Ishikawa (cell line): Measurements from ENCODE around the gene TJAP1.

Experiments used
- CEBPB ChIP-seq: IDR thresholded peaks from 2 replicates; pipeline ENCODE4 v1.6.1; 2012
- CREB1 ChIP-seq: IDR thresholded peaks from 2 replicates; pipeline ENCODE4 v1.6.1; 2012; ENCODE audit warnings: low read depth
- EGR1 ChIP-seq: IDR thresholded peaks from 2 replicates; pipeline ENCODE4 v1.6.1; 2012
- EP300 ChIP-seq: IDR thresholded peaks from 2 replicates; pipeline ENCODE4 v1.6.1; 2012; ENCODE audit warnings: borderline replicate concordance
- FOXM1 ChIP-seq: IDR thresholded peaks from 2 replicates; pipeline ENCODE4 v1.6.1; 2012; ENCODE audit warnings: low read depth, borderline replicate concordance
- NFIC ChIP-seq: IDR thresholded peaks from 2 replicates; pipeline ENCODE4 v1.6.1; 2012
- RAD21 ChIP-seq: IDR thresholded peaks from 2 replicates; pipeline ENCODE4 v1.6.1; 2012; ENCODE audit warnings: low read depth
- TAF1 ChIP-seq: IDR thresholded peaks from 2 replicates; pipeline ENCODE4 v1.6.1; 2012; ENCODE audit warnings: low read depth, mild to moderate bottlenecking
- TCF12 ChIP-seq: IDR thresholded peaks from 2 replicates; pipeline ENCODE4 v1.6.1; 2012; ENCODE audit warnings: low read depth
- TEAD4 ChIP-seq: IDR thresholded peaks from 2 replicates; pipeline ENCODE4 v1.6.1; 2012
- YY1 ChIP-seq: IDR thresholded peaks from 2 replicates; pipeline ENCODE4 v1.6.1; 2012; ENCODE audit warnings: low read depth
- ZBTB7A ChIP-seq: IDR thresholded peaks from 2 replicates; pipeline ENCODE4 v1.6.1; 2012; ENCODE audit warnings: low read depth
- TF ChIP-seq, protein P1 (sequence below): IDR thresholded peaks from 2 replicates; pipeline ENCODE4 v1.6.1; 2012
- TF ChIP-seq, protein P2 (sequence below): IDR thresholded peaks from 2 replicates; pipeline ENCODE4 v1.6.1; 2012
- TF ChIP-seq, protein P3 (sequence below): IDR thresholded peaks from 2 replicates; pipeline ENCODE4 v1.6.1; 2012; ENCODE audit warnings: low read depth, mild to moderate bottlenecking

The TJAP1 gene

DNA sequence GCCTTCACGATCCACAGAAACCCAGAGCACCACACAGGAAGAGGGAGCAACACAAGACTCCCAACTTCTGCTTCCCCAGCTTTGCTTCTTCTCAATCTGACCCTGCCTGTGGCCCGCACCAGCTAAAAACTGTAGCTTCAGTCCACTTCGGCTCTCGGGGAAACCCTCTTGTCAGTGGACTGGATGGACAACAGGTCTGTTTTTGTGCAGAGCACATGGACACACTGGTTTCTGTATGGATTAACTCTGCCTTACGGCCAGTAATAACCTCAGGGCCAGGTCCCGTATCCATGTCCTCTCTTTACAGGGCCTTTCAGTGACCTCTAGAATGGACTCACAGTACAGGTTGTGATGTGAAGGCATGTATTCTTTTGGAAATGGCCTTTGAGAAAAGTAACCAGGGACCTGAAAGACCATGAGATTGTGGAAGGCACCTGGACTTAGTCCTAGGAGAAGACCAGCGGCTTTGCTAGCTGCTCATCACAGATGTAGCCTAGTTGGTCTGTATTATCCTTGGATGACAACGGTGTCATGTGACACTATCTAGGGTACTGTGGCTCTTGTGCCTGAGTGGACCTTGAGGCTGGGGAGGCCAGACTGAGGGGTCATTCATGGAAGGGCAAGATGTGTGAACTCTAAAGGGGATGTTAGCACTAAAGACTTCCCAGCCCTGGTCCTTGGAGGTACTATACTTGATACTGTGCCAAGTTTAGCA lies 45.3 kb downstream of the TJAP1 start:
- TF ChIP-seq ZBTB7A (no peak), FOXM1 (no peak), TEAD4 (no peak), CREB1 (no peak), CEBPB (no peak), TAF1 (no peak)
- TF ChIP-seq, protein P1, sequence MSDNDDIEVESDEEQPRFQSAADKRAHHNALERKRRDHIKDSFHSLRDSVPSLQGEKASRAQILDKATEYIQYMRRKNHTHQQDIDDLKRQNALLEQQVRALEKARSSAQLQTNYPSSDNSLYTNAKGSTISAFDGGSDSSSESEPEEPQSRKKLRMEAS = no peak

DNA sequence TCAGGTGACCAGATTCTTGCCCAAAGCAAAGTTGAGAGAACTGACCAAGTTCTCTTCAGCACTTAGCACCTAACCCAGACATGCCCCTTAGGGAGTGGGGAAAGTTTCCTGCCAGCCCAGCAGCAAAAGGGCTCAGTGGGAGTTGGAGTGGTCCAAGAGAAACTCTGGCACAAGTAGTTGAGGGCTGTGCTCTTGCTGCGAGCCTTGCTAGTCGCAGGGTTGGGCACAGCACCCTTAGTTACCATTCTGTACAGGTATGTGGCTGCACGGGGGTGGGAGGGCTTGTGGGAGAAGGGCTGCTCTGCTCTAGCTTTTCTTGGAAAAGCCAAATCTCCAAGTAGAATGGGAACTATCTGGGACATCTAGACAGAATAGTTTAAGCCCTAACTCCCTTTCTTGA lies 45.9 kb downstream of the TJAP1 start:
- TF ChIP-seq, protein P1 = no peak
- no peak for TF ChIP-seq RAD21
- TF ChIP-seq CREB1 = no peak
- no peak for TF ChIP-seq ZBTB7A
- no peak for TF ChIP-seq CEBPB
- TF ChIP-seq EP300 = no peak
- TF ChIP-seq, protein P2, sequence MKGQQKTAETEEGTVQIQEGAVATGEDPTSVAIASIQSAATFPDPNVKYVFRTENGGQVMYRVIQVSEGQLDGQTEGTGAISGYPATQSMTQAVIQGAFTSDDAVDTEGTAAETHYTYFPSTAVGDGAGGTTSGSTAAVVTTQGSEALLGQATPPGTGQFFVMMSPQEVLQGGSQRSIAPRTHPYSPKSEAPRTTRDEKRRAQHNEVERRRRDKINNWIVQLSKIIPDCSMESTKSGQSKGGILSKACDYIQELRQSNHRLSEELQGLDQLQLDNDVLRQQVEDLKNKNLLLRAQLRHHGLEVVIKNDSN = no peak
- TF ChIP-seq TCF12 = no peak
- TF ChIP-seq, protein P3, sequence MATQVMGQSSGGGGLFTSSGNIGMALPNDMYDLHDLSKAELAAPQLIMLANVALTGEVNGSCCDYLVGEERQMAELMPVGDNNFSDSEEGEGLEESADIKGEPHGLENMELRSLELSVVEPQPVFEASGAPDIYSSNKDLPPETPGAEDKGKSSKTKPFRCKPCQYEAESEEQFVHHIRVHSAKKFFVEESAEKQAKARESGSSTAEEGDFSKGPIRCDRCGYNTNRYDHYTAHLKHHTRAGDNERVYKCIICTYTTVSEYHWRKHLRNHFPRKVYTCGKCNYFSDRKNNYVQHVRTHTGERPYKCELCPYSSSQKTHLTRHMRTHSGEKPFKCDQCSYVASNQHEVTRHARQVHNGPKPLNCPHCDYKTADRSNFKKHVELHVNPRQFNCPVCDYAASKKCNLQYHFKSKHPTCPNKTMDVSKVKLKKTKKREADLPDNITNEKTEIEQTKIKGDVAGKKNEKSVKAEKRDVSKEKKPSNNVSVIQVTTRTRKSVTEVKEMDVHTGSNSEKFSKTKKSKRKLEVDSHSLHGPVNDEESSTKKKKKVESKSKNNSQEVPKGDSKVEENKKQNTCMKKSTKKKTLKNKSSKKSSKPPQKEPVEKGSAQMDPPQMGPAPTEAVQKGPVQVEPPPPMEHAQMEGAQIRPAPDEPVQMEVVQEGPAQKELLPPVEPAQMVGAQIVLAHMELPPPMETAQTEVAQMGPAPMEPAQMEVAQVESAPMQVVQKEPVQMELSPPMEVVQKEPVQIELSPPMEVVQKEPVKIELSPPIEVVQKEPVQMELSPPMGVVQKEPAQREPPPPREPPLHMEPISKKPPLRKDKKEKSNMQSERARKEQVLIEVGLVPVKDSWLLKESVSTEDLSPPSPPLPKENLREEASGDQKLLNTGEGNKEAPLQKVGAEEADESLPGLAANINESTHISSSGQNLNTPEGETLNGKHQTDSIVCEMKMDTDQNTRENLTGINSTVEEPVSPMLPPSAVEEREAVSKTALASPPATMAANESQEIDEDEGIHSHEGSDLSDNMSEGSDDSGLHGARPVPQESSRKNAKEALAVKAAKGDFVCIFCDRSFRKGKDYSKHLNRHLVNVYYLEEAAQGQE = no peak
- TF ChIP-seq TEAD4 = no peak
- TF ChIP-seq YY1 = no peak
- no peak for TF ChIP-seq FOXM1
- TF ChIP-seq NFIC = no peak
- no peak for TF ChIP-seq TAF1
- no peak for TF ChIP-seq EGR1

DNA sequence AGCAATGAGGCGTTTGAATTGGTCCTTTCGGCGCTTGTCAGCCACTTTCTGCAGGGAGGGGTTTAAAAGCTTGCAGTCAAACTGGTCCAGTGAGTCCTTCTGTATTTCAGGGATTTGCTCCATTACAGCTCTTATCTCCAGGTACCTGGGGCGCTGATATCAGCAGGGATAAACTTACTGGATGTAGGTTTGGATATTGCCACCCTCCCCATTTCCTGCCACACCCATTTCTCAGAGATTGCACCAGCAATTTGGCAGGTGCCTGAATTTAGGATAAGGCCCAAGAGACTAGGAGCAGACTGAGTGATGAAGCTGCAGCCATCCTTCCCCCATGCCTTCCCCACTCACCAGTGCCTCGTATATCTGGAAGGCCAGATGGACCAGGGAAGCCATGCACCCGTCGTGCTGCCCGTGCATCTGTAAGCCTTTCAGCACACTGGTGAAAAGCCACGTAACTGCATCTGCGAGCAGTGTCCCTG lies 47.2 kb downstream of the TJAP1 start:
- TF ChIP-seq EP300 (no peak), YY1 (no peak), RAD21 (no peak), NFIC (no peak), TAF1 (no peak), TEAD4 (no peak), ZBTB7A (no peak), CEBPB (no peak)
- TF ChIP-seq, protein P2 = no peak
- TF ChIP-seq, protein P1 = no peak

DNA sequence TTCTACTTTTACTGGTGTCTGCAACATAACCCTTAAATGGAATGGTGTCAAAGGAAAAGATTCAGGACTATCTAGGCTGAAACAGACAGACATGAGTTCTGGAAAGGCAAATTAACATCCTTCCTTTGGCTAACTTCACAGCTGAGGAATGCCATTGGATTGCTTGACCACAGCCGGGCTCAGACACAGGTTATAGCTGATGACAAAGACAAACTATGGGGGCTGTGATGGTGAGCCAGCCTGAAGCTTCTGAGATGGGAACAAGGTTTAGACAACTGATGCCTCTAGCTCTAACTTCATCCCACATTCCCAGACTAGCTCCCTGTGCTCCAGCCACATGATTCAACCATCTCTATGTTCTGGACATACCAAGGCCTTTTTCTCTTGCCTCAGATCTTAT lies 54.8 kb downstream of the TJAP1 start:
- TF ChIP-seq YY1 (no peak), TAF1 (no peak)

DNA sequence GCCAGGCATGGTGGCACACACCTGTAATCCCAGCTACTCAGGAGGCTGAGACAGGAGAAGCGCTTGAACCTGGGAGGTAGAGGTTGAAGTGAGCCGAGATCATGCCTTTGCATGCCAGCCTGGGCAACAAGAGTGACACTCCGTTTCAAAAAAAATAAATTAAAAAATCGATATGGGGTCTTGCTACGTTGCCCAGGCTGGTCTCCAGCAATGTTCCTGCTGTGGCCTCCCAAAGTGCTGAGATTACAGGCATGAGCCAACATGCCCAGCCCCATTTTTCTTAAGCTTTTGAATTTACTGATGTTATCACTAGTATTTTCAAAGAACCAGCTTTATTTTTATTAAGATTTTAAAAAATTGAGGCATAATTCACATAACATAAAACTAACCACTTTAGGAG lies 63.1 kb downstream of the TJAP1 start:
- TF ChIP-seq TAF1 (no peak), YY1 (no peak), CEBPB (no peak), TCF12 (no peak), NFIC (no peak), FOXM1 (no peak), TEAD4 (no peak), CREB1 (no peak), RAD21 (no peak), EP300 (no peak), EGR1 (no peak), ZBTB7A (no peak)
- TF ChIP-seq, protein P2 = no peak
- TF ChIP-seq, protein P1 = no peak
- TF ChIP-seq, protein P3 = no peak
